GM12865 (cell line): ENCODE measurements around the gene ATP6V0D1.

Source experiments
- DNase-seq: peaks from one replicate; pipeline ENCODE4 v3.0.0; 2010; ENCODE audit warnings: low read depth
- H3K4me3 ChIP-seq: 2 replicates; pipeline ENCODE4 v1.5.1; 2011; ENCODE audit warnings: mild to moderate bottlenecking, low read depth, low read length, control low read depth
- TF ChIP-seq, protein P1 (sequence below): IDR thresholded peaks from 2 replicates; pipeline ENCODE4 v1.5.1; 2011; ENCODE audit warnings: low read length, control low read depth, low read depth, inconsistent platforms; ENCODE audit not compliant: insufficient read depth; ENCODE audit errors: missing control alignments

ATP6V0D1 gene

GRCh38 chr16:67438098-67438791 lies 42.7 kb downstream of the ATP6V0D1 start:
- TF ChIP-seq, protein P1, sequence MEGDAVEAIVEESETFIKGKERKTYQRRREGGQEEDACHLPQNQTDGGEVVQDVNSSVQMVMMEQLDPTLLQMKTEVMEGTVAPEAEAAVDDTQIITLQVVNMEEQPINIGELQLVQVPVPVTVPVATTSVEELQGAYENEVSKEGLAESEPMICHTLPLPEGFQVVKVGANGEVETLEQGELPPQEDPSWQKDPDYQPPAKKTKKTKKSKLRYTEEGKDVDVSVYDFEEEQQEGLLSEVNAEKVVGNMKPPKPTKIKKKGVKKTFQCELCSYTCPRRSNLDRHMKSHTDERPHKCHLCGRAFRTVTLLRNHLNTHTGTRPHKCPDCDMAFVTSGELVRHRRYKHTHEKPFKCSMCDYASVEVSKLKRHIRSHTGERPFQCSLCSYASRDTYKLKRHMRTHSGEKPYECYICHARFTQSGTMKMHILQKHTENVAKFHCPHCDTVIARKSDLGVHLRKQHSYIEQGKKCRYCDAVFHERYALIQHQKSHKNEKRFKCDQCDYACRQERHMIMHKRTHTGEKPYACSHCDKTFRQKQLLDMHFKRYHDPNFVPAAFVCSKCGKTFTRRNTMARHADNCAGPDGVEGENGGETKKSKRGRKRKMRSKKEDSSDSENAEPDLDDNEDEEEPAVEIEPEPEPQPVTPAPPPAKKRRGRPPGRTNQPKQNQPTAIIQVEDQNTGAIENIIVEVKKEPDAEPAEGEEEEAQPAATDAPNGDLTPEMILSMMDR, result no peak
- H3K4me3 ChIP-seq, result no peak overlapping the region
- DNase-seq, result no peak

- TF ChIP-seq, protein P1, result no peak
- DNase-seq, result peak; percentile 36
- no peak overlapping the region for H3K4me3 ChIP-seq
Observed at GRCh38 chr16:67437513-67437912, 43.4 kb downstream of the ATP6V0D1 start.

DNA sequence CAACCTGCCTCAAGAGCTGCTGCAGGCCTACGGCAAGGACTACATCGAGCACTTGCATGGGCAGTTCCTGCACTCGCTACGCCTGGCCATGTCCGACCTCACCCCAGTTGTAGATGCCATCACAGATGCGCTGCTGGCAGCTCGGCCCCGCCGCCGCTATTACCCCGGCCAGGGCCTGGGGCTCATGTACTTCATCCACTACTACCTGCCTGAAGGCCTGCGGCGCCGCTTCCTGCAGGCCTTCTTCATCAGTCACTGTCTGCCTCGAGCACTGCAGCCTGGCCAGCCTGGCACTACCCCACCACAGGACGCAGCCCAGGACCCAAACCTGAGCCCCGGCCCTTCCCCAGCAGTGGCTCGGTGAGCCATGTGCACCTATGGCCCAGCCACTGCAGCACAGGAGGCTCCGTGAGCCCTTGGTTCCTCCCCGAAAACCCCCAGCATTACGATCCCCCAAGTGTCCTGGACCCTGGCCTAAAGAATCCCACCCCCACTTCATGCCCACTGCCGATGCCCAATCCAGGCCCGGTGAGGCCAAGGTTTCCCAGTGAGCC lies 44.2 kb downstream of the ATP6V0D1 start:
- TF ChIP-seq, protein P1, result no peak
- no peak for DNase-seq
- no peak overlapping the region for H3K4me3 ChIP-seq

DNA sequence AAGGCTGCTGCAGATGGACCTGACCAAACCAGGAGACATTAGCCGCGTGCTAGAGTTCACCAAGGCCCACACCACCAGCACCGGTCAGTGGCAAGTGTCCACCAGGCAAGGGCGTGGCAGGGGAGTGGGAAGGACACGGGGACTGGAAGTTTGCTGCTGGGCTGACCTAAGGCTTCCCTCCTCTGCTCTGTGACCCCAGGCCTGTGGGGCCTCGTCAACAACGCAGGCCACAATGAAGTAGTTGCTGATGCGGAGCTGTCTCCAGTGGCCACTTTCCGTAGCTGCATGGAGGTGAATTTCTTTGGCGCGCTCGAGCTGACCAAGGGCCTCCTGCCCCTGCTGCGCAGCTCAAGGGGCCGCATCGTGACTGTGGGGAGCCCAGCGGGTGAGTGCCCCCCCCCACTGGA lies 45.2 kb downstream of the ATP6V0D1 start:
- no peak for DNase-seq
- TF ChIP-seq, protein P1, result no peak
- no peak overlapping the region for H3K4me3 ChIP-seq

DNA sequence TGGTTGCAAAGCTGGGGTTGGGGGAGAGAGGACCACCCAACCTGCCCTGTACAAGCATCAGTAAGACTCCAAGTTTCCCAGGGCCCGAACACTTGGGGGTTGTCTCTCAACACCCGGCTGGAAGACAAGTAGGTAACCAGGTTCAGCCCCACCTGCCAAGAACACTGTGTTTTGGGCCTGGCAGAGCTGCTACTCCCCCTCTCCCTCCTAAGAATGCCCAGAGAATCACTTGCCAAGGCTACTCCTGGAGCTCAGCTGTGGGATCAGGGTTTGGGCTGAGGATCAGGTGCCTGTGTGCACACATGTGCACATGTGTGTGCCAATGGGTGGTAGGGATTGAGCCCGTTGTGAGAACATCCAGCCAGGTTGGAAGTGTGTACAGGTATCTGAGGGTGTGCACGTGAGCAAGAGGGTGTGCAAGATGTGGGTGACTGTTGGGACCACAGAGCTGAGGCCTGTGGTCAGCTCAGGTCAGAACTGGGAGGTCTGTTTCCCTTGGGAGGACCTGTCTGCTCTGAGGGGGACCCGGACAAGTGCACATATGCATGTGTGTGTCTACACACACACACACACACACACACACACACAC lies 47.7 kb downstream of the ATP6V0D1 start:
- DNase-seq, result no peak
- H3K4me3 ChIP-seq, result no peak overlapping the region
- TF ChIP-seq, protein P1, result no peak

DNA sequence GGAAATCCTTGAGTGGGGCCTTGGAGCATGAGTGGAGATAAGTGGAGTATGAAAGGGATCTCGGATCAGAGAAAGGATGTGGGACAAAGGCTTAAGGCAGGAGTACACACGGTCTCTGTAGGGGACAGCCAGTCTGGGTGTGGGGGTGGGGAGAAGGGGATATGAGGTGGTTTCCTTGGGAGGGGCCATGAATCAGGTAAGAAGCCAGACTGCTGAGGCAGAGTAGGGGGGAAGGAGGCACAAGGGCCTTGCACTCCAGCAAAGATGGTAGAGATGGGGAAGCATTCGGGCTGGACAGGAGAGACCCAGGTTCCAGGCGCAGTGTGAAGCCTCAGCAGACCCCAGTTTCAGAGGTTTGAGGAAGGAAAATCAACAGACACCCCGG lies 48.5 kb downstream of the ATP6V0D1 start:
- TF ChIP-seq, protein P1, result no peak
- no peak overlapping the region for H3K4me3 ChIP-seq
- DNase-seq, result no peak
